HCT116 (cell line): ENCODE measurements around the gene SNX10. TPM values are rescaled to one million over a fixed set of nuclear protein-coding genes. Genes with fewer than 3 reads are reported as not detected.

Source experiments
- ATAC-seq: fragments of 200-7000 bp; cut with Tn5 transposase; 2 replicates; pipeline ENCODE4 v1.9.1; 2020; ENCODE audit warnings: mild to moderate bottlenecking, moderate library complexity
- BruUV-seq: library from RNA; stranded (reverse); fragments of 400-500 nt; replicated peaks from 2 replicates; lab custom pipeline; 2021; lab: Mats Ljungman, UMichigan
- CTCF ChIA-PET: fragments of 300-600 bp; sonication (Branson Sonifier 250); formaldehyde crosslinking; loops from one replicate; lab custom pipeline; 2021; ENCODE audit warnings: antibody characterized with exemption; lab: Charles Lee
- POLR2A ChIA-PET: fragments of 300-600, 350-600 bp; sonication (Branson Sonifier 250); formaldehyde crosslinking; loops from one replicate; lab custom pipeline; 2021; ENCODE audit warnings: antibody characterized with exemption; lab: Charles Lee
- RAD21 ChIA-PET, 2 experiments: fragments of 300-600 bp; sonication (Branson Sonifier 250); formaldehyde crosslinking; loops; one replicate each; lab custom pipeline; 2023; ENCODE audit warnings: low total read pairs in 2 of 2; ENCODE audit not compliant: uncharacterized antibody in 2 of 2, unreplicated experiment in 2 of 2, low non-redundant PET in 1 of 2; lab: Charles Lee
- DNase-seq: peaks from one replicate; pipeline ENCODE4 v3.0.0-alpha.2; 2010; ENCODE audit warnings: low read depth, low spot score
- H2AFZ ChIP-seq: fragments of 200-600 bp; shearing (Covaris generic), sonication (generic); 2 replicates; pipeline ENCODE4 v1.6.1; 2017; ENCODE audit warnings: low read depth, mixed run types, mixed read lengths, antibody characterized with exemption, low read length; ENCODE audit not compliant: poor library complexity, severe bottlenecking
- H3K27ac ChIP-seq: 2 replicates; pipeline ENCODE4 v1.5.1; 2012; ENCODE audit warnings: low read depth, low read length
- H3K27me3 ChIP-seq: fragments of 200-600 bp; sonication (generic); 2 replicates; pipeline ENCODE4 v1.6.1; 2016; ENCODE audit warnings: mixed run types, low read length, mixed read lengths; ENCODE audit not compliant: insufficient read depth
- H3K36me3 ChIP-seq, 2 experiments: fragments of 200-500 bp in 1 of 2; fragments of 200-600 bp in 1 of 2; sonication (Bioruptor generic) in 1 of 2; sonication (generic) in 1 of 2; 2 replicates each; pipeline versions ENCODE4 v1.5.1 to v1.6.1; 2014 to 2016; ENCODE audit warnings: low read length in 2 of 2, inconsistent platforms in 1 of 2, mixed read lengths in 1 of 2, mixed run types in 1 of 2; ENCODE audit not compliant: insufficient read depth in 2 of 2, control insufficient read depth in 1 of 2
- H3K4me1 ChIP-seq, 2 experiments: fragments of 200-600 bp in 1 of 2; sonication (generic) in 1 of 2; 2 replicates each; pipeline versions ENCODE4 v1.5.1 to v1.6.1; 2012 to 2017; ENCODE audit warnings: low read length in 2 of 2, inconsistent platforms in 1 of 2, mild to moderate bottlenecking in 1 of 2, mixed read lengths in 1 of 2, mixed run types in 1 of 2, moderate library complexity in 1 of 2; ENCODE audit not compliant: insufficient read depth in 2 of 2, control insufficient read depth in 1 of 2
- H3K4me2 ChIP-seq: fragments of 200-600 bp; sonication (generic); 2 replicates; pipeline ENCODE4 v1.6.1; 2017; ENCODE audit warnings: mixed run types, low read length, mixed read lengths
- H3K4me3 ChIP-seq, 2 experiments: fragments of 200-600 bp in 1 of 2; sonication (generic) in 1 of 2; replicated peaks in 1 of 2; 2 replicates each; pipeline ENCODE4 v1.5.1; 2011 to 2016; ENCODE audit warnings: low read length in 2 of 2, control low read depth in 1 of 2, low read depth in 1 of 2, mild to moderate bottlenecking in 1 of 2, mixed read lengths in 1 of 2, mixed run types in 1 of 2
- H3K79me2 ChIP-seq: fragments of 200-600 bp; sonication (generic); 2 replicates; pipeline ENCODE4 v1.6.1; 2017; ENCODE audit warnings: mild to moderate bottlenecking, mixed run types, low read length, moderate library complexity, mixed read lengths; ENCODE audit not compliant: insufficient read depth
- H3K9ac ChIP-seq: fragments of 200-600 bp; sonication (generic); 2 replicates; pipeline ENCODE4 v1.6.1; 2016; ENCODE audit warnings: low read length, mixed read lengths
- H3K9me2 ChIP-seq: fragments of 200-600 bp; sonication (generic), shearing (Covaris generic); 2 replicates; pipeline ENCODE4 v1.6.1; 2017; ENCODE audit warnings: mixed run types, mild to moderate bottlenecking, moderate library complexity; ENCODE audit not compliant: insufficient read depth
- H3K9me3 ChIP-seq, 2 experiments: fragments of 200-500 bp in 1 of 2; fragments of 200-600 bp in 1 of 2; sonication (Bioruptor generic) in 1 of 2; sonication (generic) in 1 of 2; 2 replicates each; pipeline ENCODE4 v1.6.1; 2014 to 2017; ENCODE audit warnings: low read length in 2 of 2, mixed read lengths in 2 of 2, inconsistent platforms in 1 of 2, low read depth in 1 of 2, mild to moderate bottlenecking in 1 of 2, mixed run types in 1 of 2, moderate library complexity in 1 of 2; ENCODE audit not compliant: control insufficient read depth in 1 of 2, insufficient read depth in 1 of 2
- H4K20me1 ChIP-seq: fragments of 200-600 bp; sonication (generic), shearing (Covaris generic); 2 replicates; pipeline ENCODE4 v1.6.1; 2017; ENCODE audit warnings: mixed run types, mild to moderate bottlenecking, moderate library complexity; ENCODE audit not compliant: insufficient read depth
- CBX3 ChIP-seq: IDR thresholded peaks from 2 replicates; pipeline ENCODE4 v1.6.1; 2012; ENCODE audit warnings: low read depth
- EGR1 ChIP-seq: IDR thresholded peaks from 2 replicates; pipeline ENCODE4 v1.6.1; 2012; ENCODE audit warnings: low read depth
- JUND ChIP-seq: IDR thresholded peaks from 2 replicates; pipeline ENCODE4 v1.6.1; 2012
- POLR2A ChIP-seq: IDR thresholded peaks from 2 replicates; pipeline ENCODE4 v1.7.0; 2011; ENCODE audit warnings: borderline replicate concordance; ENCODE audit not compliant: insufficient read depth, insufficient read length; ENCODE audit errors: extremely low read depth
- POLR2AphosphoS5 ChIP-seq: IDR thresholded peaks from 2 replicates; pipeline ENCODE4 v1.6.1; 2011; ENCODE audit warnings: mild to moderate bottlenecking, low read depth, low read length, moderate library complexity
- RAD21 ChIP-seq: IDR thresholded peaks from 2 replicates; pipeline ENCODE4 v1.6.1; 2012; ENCODE audit warnings: low read depth, mild to moderate bottlenecking
- SIN3A ChIP-seq: IDR thresholded peaks from 2 replicates; pipeline ENCODE4 v1.6.1; 2012; ENCODE audit warnings: low read depth
- SP1 ChIP-seq: IDR thresholded peaks from 2 replicates; pipeline ENCODE4 v1.6.1; 2012; ENCODE audit warnings: low read depth
- SRF ChIP-seq: IDR thresholded peaks from 2 replicates; pipeline ENCODE4 v1.6.1; 2012; ENCODE audit warnings: low read depth
- TCF7L2 ChIP-seq: IDR thresholded peaks from 2 replicates; pipeline ENCODE4 v1.7.0; 2011; ENCODE audit warnings: borderline replicate concordance, inconsistent platforms; ENCODE audit not compliant: insufficient read depth, insufficient read length; ENCODE audit errors: extremely low read depth
- YY1 ChIP-seq: IDR thresholded peaks from 2 replicates; pipeline ENCODE4 v1.6.1; 2011; ENCODE audit warnings: low read length, low read depth, moderate library complexity, mild to moderate bottlenecking; ENCODE audit not compliant: insufficient replicate concordance; ENCODE audit errors: extremely low read depth
- ZBTB33 ChIP-seq: IDR thresholded peaks from 2 replicates; pipeline ENCODE4 v1.6.1; 2011; ENCODE audit warnings: mild to moderate bottlenecking, low read length, moderate library complexity; ENCODE audit not compliant: insufficient replicate concordance; ENCODE audit errors: extremely low read depth
- ZFX ChIP-seq: fragments of 450-650 bp; IDR thresholded peaks from 2 replicates; pipeline ENCODE4 v1.6.1; 2017
- intact Hi-C: fragments of 100-400 bp; cut with micrococcal nuclease; formaldehyde crosslinking; loops from 2 replicates; pipeline ENCODE4 v1.10.0; 2022
- total RNA-seq: library from RNA; stranded (reverse); gene quantifications from one replicate; pipeline ENCODE4 v1.2.1, GENCODE V29; 2021; ENCODE audit not compliant: unreplicated experiment
- TF ChIP-seq, protein P1 (sequence below): IDR thresholded peaks from 2 replicates; pipeline ENCODE4 v1.6.1; 2012
- TF ChIP-seq, protein P2 (sequence below): IDR thresholded peaks from 2 replicates; pipeline ENCODE4 v1.6.1; 2012; ENCODE audit warnings: low read depth

The SNX10 gene
- total RNA-seq, 1 experiment from 2014 or later = 26.9 TPM

- intact Hi-C loops = no loop called here
- Histone ChIP-seq H3K4me3 (no peak overlapping the region), H3K27ac (no peak overlapping the region), H3K36me3 (no peaks in the 10 kb centered on the region), H3K79me2 (no peaks in the 10 kb centered on the region), H2AFZ (no peak overlapping the region), H3K9me2 (no peaks in the 10 kb centered on the region), H3K9ac (no peak overlapping the region), H3K4me1 (peaks cover 4 to 19% of the 10 kb centered on the region in 2 experiments), H3K4me2 (no peak overlapping the region), H3K9me3 (no peaks in the 10 kb centered on the region), H4K20me1 (no peaks in the 10 kb centered on the region), H3K27me3 (no peaks in the 10 kb centered on the region)
- ChIA-PET POLR2A (no interaction called here), RAD21 (interaction anchor here in 1 of 2 experiments (0.7 kb wide), 1 partner anchor 458 kb away, joined by 4 read pairs; no protein-coding TSS in a partner anchor), CTCF (no interaction called here)
- TF ChIP-seq RAD21 (no peak), EGR1 (no peak), SRF (no peak), TCF7L2 (no peak), SIN3A (no peak), SP1 (no peak)
- TF ChIP-seq, protein P1, sequence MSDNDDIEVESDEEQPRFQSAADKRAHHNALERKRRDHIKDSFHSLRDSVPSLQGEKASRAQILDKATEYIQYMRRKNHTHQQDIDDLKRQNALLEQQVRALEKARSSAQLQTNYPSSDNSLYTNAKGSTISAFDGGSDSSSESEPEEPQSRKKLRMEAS = no peak
- ATAC-seq (no peak), DNase-seq (no peak)
- BruUV-seq = no TSS peak
These were observed 59.5 kb downstream of the SNX10 start for GRCh38 chr7:26351171-26351570.

DNA sequence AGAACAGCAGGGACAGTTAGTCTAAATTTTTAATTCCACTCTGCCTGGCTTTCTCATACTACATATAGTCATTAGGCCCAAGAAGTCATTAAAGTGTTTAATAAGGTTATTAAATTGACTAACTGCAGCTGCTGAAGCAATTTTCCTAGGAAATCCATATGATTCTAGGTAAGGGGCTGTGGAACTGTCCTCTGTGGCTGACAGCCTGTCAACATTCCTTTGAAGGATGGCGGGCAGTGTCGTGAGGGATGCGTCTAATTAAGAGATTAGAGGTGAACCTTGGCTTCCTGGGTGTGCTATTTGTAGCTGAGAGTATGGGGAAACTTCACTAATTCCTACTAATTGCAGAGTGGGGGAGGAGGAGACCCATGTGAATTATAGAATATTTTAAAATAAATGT lies 64.6 kb downstream of the SNX10 start:
- no peaks in the 10 kb centered on the region for H3K79me2 ChIP-seq
- H3K9me3 ChIP-seq = no peaks in the 10 kb centered on the region
- no peaks in the 10 kb centered on the region for H3K27me3 ChIP-seq
- H2AFZ ChIP-seq = no peak overlapping the region
- no peaks in the 10 kb centered on the region for H3K9me2 ChIP-seq
- H3K4me2 ChIP-seq = no peak overlapping the region
- no peak overlapping the region for H3K4me3 ChIP-seq
- CTCF ChIA-PET = interaction anchor here (1.5 to 2.0 kb wide), 2 partner anchors 9 to 12 kb away, joined by 3 to 9 read pairs; no protein-coding TSS in a partner anchor
- POLR2A ChIA-PET = no interaction called here
- H4K20me1 ChIP-seq = no peaks in the 10 kb centered on the region
- no TSS peak for BruUV-seq
- no peaks in the 10 kb centered on the region for H3K36me3 ChIP-seq
- DNase-seq (no peak), ATAC-seq (no peak)
- RAD21 ChIA-PET = no interaction called here
- no peak overlapping the region for H3K9ac ChIP-seq
- intact Hi-C loops = no loop called here
- no peak overlapping the region for H3K27ac ChIP-seq
- no peaks in the 10 kb centered on the region for H3K4me1 ChIP-seq
- TF ChIP-seq ZBTB33 (no peak), YY1 (no peak), POLR2AphosphoS5 (no peak), CBX3 (no peak), POLR2A (no peak), SP1 (no peak), JUND (no peak), SIN3A (no peak), ZFX (no peak)
- TF ChIP-seq, protein P2, sequence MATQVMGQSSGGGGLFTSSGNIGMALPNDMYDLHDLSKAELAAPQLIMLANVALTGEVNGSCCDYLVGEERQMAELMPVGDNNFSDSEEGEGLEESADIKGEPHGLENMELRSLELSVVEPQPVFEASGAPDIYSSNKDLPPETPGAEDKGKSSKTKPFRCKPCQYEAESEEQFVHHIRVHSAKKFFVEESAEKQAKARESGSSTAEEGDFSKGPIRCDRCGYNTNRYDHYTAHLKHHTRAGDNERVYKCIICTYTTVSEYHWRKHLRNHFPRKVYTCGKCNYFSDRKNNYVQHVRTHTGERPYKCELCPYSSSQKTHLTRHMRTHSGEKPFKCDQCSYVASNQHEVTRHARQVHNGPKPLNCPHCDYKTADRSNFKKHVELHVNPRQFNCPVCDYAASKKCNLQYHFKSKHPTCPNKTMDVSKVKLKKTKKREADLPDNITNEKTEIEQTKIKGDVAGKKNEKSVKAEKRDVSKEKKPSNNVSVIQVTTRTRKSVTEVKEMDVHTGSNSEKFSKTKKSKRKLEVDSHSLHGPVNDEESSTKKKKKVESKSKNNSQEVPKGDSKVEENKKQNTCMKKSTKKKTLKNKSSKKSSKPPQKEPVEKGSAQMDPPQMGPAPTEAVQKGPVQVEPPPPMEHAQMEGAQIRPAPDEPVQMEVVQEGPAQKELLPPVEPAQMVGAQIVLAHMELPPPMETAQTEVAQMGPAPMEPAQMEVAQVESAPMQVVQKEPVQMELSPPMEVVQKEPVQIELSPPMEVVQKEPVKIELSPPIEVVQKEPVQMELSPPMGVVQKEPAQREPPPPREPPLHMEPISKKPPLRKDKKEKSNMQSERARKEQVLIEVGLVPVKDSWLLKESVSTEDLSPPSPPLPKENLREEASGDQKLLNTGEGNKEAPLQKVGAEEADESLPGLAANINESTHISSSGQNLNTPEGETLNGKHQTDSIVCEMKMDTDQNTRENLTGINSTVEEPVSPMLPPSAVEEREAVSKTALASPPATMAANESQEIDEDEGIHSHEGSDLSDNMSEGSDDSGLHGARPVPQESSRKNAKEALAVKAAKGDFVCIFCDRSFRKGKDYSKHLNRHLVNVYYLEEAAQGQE = no peak
